GM18517 (cell line): ENCODE results near the gene FECH.
"Not testable (repeated sequence)": the region's sequence is repeated elsewhere in the genome, so short reads cannot be mapped to it uniquely, and the experiment has no call there.

ENCODE experiments used
- ATAC-seq: cut with Tn5 transposase; IDR thresholded peaks from one replicate; pipeline ENCODE4 v1.9.1; 2021; ENCODE audit warnings: mild to moderate bottlenecking, moderate library complexity; ENCODE audit not compliant: unreplicated experiment

The FECH gene

DNA sequence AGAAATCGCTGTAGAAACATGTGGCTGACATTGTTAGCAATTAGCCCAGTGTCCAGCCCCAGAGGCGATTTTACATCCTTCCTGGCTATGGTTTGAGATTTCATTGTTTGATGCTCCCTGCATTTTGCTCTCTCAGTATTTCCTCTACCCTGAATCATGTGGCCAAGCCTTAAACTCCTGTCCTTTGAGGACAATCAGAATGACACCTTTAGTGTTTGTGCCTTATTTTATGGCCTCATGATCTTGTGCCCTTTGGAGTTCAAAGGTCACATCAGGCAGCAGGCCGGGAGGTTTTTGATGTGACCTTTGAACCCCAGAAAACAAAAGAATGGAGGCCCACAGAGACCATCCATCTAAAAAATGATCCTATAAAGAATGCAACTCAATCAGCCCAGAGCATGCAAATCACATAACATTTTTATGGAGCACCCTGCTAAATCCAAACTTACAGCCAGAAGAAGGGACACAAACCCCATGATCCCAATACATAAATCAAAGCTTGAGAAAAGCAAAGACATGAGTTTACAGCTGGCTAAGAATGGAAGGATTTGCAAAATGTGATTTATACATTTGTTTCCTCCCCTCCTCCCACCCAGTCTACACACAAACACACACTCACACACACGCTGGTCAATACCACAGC lies 52.5 kb downstream of the FECH start:
- ATAC-seq, result no peak

DNA sequence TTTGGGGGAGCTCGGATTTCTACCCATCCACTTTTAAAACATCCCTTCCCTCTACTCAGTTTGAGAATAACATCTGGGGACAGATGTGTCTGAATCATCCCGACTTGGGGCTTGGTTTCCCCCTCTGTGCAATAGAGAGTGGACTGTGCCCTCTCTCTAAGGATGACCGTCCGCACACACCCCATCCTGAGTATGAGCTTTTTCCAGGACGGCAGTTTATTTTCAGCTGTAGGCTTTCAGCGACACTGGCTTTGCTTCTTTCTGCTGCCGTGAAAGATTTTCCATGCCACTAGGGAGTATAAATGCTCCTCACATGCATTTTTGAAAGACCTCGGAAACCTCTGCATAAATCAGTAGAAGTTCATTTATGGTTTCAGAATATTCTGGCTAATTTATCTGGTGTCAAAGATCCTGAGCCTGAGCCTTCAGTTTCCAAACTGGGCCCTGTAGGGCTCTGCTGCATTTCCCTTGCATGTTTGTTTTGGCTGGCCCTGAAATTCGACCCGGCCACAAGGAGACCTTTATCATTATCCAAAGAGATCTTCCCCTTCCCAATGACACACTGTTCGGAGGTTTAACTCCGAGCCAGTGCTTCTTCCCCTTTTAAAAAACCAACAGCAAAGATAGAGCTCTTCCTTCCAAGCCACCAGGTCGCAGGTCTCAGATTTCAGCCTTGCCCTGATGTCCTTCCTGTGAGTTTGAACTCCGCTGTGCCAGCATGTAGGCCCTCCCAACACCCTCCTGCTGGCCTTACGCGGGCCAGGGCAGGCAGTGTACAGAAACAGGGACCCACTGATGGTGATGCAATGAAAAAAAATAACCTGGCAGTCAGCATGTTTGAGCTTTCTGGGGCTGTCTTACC lies 53.3 kb downstream of the FECH start:
- no peak for ATAC-seq

DNA sequence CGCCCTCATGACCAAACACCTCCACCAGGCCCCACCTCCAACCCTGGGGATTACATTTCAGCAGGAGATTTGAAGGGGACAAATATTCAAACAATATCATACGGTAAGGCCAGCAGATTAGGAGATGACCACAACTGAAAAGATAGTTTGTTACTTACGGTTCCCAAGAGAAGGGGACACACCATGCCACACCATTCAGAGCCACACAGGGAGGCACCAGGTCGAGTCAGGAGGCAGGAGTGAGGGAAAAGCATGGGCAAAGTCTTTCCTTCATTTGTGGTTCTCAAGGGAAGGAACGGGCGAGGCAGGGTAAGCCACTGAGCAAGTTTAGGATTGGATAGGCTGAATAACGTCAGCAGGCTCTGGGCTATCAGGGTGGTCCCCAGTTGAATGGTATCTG lies 57.4 kb downstream of the FECH start:
- no peak for ATAC-seq

DNA sequence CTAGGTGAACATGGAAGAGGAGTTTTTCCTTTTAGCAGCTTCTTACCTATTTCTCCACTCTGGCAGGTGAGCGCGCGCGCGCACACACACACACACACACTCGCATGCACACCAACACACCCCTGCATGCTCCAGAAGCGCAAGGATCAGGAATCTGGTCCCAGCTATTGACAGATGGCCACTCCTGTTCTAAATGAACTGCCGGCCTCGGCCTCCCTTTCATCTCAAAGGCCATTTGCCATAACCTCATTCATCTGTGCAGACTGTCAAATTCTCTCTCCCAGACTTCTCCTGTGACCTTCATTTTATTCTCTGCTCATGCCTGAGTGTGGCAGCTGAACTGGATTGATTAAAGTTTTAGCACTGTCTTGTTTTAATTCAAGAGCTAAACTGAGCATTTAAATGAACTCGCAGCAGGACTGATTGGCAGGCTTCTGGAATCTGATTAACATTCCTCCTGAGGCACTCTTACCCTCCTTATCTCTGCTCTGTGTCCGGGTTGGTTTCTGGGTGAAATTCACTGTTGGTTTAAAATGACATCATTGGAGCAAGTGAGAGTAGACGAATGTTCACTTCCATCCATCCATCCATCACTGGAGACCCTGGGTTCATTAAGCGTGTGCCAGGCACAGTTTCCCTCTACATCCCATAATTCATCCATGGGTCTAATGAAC lies 58.8 kb downstream of the FECH start:
- no peak for ATAC-seq

DNA sequence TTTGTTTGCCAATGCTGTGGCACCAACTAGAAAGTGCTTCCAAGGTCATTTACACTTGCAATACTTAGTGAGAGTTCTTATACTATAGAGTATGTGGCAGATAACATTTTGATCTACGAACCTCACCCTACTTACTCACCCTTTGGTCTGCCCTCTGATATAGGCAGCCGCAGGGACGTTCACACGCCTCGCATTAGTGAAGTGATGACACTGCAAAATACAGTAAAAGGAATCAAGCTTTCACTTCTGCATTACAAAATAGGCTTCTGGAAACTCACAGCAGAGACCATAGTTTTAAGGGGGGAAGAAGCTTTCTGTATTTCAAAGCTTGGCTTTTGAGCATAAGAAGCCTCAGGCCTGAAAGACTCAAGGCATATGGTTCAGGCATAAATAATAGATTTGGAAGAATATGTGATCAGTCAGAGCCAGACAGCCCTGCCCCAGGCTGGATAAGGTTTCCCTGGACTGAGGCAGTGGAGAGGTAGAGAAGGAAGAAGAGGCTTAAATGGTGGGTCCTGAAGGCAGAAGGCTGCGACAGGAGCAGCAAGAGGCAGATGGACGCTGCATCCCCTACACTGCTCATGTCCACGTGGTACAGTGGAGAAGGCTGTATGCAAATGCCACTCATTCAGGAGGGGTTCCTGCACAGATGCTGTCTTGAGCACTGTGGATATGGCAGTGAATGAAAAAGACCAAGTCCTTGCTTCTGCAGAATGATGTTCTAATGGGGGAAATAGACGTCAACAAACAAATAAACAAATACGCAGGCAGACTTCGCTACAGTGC lies 63.1 kb downstream of the FECH start:
- no peak for ATAC-seq

GRCh38 chr18:57522348-57522747 lies 64.2 kb downstream of the FECH start:
- not testable (repeated sequence) for ATAC-seq

DNA sequence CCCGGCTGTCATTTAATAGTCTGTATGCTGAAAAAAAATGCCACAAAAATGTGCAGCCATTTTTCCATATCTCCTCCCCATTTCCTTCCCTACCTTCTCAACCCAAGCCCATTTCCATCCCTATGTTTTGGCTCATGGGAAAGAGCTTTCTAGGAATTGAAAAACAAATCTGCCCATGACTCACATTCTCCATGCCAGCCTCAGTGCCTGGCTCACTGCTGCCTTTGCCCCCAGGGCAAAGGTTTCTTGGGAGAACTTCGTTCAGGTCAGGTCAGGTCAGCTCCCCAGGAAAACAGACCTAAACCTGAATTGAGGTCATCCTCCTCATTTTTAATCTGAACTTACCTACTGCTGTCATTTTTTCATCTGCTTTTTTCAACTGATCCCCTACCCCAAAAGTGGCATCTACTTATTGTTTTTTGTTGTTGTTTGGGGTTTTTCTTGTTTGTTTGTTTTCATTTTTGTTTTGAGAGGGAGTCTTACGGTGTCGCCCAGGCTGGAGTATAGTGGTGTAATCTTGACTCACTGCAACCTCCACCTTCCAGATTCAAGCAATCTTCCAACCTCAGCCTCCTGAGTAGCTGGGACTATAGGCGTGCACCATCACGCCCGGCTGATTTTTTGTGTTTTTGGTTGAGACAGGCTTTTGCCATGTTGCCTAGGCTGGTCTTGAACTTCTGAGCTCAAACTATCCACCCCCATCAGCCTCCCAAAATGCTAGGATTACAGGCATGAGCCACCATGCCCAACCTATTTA lies 66.7 kb downstream of the FECH start:
- ATAC-seq, result no peak

GRCh38 chr18:57518533-57518932 lies 68.0 kb downstream of the FECH start:
- ATAC-seq, result no peak

DNA sequence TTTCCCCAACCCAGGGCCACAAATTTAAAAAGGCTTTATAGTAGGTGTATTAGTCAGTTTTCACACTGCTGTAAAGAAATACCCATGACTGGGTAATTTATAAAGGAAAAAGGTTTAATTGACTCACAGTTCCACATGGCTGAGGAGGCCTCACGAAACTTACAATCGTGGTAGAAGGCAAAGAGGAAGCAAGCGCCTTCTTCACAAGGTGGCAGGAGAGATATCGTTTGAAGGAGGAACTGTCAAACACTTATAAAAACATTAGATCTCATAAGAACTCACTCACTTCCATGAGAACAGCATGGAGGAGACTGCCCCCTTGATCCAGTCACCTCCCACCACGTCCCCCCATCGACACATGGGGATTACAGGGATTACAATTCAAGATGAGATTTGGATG lies 70.4 kb downstream of the FECH start:
- no peak for ATAC-seq

DNA sequence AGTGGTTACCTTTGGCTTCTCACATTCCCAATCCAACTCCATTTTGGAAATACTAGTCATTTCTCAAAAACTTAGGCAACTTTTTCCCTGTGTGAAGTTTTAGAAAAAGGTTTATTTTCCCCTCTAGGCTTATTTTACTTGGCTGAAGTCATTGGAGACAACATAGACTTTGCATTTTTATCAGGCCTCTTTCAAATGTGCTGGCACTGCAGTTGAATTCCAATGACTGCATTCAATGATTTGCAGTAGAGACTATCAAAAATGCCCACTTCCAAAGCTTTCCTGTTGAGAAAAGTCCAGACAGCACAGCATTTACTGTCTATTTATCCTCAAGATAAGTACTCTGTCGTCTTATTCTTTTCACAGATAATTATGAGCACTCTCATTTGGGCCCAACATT lies 81.3 kb downstream of the FECH start:
- ATAC-seq, result no peak

DNA sequence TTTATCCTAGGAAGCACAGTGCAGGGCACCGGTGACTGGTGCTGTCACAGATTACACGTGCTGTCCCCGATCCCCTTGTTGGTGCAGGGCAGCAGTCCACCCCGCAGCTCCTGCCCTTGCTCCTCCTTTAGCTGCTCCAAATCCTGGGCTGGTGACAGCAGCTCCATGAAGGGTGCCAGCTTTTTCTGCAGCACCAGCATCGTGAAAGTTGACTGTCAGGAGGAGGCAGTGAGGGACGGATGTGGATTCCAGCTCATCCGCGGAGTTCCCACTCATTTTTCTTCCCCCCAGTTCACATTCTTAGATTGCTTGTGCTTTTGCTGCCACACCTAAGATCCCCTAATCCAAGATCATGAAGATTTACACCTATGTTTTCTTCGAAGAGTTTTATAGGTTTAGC lies 83.9 kb downstream of the FECH start:
- ATAC-seq, result no peak

DNA sequence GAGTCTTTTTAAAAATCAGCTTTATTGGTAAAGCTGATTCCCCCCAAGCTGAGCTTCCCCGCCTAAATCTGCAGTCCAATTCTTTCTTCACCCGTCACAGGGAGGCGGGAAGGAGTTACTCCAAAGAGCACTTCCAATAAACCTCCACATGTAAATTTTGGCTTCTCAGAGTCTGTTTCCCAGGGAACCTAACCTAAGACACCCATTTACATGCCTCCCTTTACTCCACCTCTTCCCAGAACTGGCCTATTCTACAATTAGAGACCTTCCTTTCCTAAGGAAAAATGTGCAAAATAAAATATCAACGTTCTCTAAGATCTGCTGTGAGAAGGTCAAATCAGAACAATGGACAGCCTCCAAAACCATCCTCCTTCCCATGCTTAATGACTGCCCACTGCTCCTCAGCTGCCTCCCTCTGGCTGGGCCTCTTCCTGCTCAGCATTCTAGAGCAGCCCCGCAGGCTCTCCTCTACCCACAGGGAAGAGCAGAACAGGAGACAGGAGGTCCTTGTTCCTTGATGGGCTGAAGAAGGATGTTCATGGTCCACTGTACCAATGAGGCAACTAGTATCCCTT lies 87.7 kb downstream of the FECH start:
- no peak for ATAC-seq
